Fibroblast of lung (primary cell): ENCODE results near the gene NUP85.

ENCODE experiments used
- EZH2 ChIP-seq: IDR thresholded peaks from 2 replicates; pipeline ENCODE4 v1.5.1; 2012; ENCODE audit warnings: low read length, control low read depth, mild to moderate bottlenecking; ENCODE audit errors: missing control alignments
- TF ChIP-seq, protein P1 (sequence below), 2 donors: IDR thresholded peaks in 1 of 2; conservative IDR thresholded peaks in 1 of 2; 1 replicate in 1 of 2; 2 replicates in 1 of 2; pipeline ENCODE4 v1.5.1; 2011 to 2012; ENCODE audit warnings: low read length in 2 of 2, control low read depth in 1 of 2, inconsistent platforms in 1 of 2, low read depth in 1 of 2, mild to moderate bottlenecking in 1 of 2

DNA sequence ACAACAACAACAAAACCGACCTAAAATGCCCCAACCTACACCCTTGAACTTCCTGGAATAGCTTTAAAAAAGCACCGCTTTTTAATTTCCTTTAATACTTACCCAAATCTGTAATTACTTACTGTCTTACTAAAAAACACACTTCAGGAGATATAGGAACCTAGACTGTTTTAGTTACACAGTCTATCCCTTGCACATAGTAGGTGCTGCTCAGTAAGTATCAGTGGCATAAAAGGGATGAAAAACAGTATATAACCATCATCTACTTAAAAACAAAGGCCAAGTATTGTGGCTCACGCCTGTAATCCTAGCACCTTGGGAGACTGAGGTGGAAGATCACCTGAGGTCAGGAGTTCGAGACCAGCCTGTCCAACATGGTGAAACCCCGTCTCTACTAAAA, 28.9 kb upstream of the NUP85 start:
- TF ChIP-seq, protein P1, sequence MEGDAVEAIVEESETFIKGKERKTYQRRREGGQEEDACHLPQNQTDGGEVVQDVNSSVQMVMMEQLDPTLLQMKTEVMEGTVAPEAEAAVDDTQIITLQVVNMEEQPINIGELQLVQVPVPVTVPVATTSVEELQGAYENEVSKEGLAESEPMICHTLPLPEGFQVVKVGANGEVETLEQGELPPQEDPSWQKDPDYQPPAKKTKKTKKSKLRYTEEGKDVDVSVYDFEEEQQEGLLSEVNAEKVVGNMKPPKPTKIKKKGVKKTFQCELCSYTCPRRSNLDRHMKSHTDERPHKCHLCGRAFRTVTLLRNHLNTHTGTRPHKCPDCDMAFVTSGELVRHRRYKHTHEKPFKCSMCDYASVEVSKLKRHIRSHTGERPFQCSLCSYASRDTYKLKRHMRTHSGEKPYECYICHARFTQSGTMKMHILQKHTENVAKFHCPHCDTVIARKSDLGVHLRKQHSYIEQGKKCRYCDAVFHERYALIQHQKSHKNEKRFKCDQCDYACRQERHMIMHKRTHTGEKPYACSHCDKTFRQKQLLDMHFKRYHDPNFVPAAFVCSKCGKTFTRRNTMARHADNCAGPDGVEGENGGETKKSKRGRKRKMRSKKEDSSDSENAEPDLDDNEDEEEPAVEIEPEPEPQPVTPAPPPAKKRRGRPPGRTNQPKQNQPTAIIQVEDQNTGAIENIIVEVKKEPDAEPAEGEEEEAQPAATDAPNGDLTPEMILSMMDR (conservative IDR thresholded peaks at IDR 0.05 in 1 of 2, IDR thresholded peaks at IDR 0.05 in 1 of 2; ENCODE audit: low read depth in 1 of 2, low read length in 2 of 2): no peak
- no peak for TF ChIP-seq EZH2
